ENCODE measurements around the gene CCDC83.

- TF ChIP-seq CTCF (IDR thresholded peaks at IDR 0.05) (no peak), ZFX (IDR thresholded peaks at IDR 0.05; ENCODE audit: borderline replicate concordance) (no peak)
These were observed 95.8 kb downstream of the CCDC83 start for GRCh38 chr11:85951049-85951405.

All from 22Rv1 (cell line).